Measurements from ENCODE around the gene UBXN2A. TPM values are rescaled to one million over a fixed set of nuclear protein-coding genes. Genes with fewer than 3 reads are reported as not detected.
"Not testable (repeated sequence)": the region's sequence is repeated elsewhere in the genome, so short reads cannot be mapped to it uniquely, and the experiment has no call there.

Gene UBXN2A
- total RNA-seq, 1 donor from 2014 or later: 19.0 TPM

DNA sequence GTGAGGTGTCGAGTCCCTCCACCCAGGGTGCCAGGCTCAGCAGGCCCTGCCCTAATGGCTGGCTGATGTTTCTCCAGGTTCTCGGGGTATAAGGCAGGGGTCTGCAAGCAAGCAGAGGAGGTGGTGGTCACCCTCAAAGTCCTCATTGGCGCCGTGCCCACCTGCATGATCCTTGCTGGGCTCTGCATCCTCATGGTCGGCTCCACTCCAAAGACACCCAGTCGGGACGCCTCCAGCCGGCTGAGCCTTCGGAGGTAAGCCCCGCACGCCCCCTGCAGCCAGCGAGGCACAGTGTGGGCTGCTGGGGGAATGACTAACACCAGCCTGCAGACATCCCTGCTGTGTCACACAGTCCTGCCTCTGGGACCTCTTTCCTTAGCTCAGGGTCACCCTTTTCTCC, 83.8 kb downstream of the UBXN2A start:
- DNase-seq (ENCODE audit: low spot score): no peak
- TF ChIP-seq, protein P1, sequence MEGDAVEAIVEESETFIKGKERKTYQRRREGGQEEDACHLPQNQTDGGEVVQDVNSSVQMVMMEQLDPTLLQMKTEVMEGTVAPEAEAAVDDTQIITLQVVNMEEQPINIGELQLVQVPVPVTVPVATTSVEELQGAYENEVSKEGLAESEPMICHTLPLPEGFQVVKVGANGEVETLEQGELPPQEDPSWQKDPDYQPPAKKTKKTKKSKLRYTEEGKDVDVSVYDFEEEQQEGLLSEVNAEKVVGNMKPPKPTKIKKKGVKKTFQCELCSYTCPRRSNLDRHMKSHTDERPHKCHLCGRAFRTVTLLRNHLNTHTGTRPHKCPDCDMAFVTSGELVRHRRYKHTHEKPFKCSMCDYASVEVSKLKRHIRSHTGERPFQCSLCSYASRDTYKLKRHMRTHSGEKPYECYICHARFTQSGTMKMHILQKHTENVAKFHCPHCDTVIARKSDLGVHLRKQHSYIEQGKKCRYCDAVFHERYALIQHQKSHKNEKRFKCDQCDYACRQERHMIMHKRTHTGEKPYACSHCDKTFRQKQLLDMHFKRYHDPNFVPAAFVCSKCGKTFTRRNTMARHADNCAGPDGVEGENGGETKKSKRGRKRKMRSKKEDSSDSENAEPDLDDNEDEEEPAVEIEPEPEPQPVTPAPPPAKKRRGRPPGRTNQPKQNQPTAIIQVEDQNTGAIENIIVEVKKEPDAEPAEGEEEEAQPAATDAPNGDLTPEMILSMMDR (IDR thresholded peaks at IDR 0.05): peak; percentile 32
- H3K27me3 Mint-ChIP-seq (ENCODE audit: low read depth): no peaks in the 10 kb centered on the region
- H3K4me3 Mint-ChIP-seq (ENCODE audit: unreplicated experiment): no peak overlapping the region
- H3K36me3 Mint-ChIP-seq (ENCODE audit: low read depth): peaks cover 10% of the 10 kb centered on the region
- peak overlapping the region; percentile 29 for H3K27ac Mint-ChIP-seq (ENCODE audit: unreplicated experiment)
- H3K4me1 Mint-ChIP-seq (ENCODE audit: low read depth): no peaks in the 10 kb centered on the region
- no peaks in the 10 kb centered on the region for H3K9me3 Mint-ChIP-seq (ENCODE audit: low read depth)

DNA sequence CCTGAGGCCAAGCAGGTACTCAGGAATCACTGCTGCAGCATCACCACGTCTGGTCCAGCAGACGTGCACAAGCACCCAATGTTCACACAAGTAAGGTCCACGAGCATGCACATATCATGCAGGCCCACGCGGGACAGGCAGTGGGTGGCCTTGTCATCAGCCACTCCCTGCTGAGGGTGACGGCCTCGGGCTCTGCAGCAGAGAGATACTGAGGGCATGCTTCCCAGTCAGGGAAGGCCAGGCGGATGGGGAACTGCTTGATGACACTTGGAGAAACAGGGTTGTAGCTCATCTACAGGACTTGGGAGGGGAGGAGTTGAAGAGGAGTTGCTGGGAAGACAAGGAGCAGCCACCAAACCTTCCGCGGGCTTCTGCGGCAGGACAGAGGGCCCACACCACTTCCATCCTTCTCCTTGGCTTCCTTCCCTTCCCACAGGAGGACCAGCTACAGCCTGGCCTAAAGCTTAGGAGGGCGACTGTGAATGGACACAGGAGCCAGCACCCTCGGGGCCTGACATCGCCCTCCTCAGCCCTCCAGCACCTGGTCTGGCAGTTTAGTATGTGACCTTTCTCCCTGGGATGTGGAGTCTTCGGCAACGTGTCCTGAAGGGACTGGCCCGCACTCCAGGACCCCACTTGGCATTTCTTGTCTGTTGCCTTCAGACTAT, 84.9 kb downstream of the UBXN2A start:
- no peaks in the 10 kb centered on the region for H3K4me1 Mint-ChIP-seq (ENCODE audit: low read depth)
- H3K27me3 Mint-ChIP-seq (ENCODE audit: low read depth): no peaks in the 10 kb centered on the region
- H3K27ac Mint-ChIP-seq (ENCODE audit: unreplicated experiment): no peak overlapping the region
- no peak for DNase-seq (ENCODE audit: low spot score)
- peaks cover 18% of the 10 kb centered on the region for H3K36me3 Mint-ChIP-seq (ENCODE audit: low read depth)
- no peaks in the 10 kb centered on the region for H3K9me3 Mint-ChIP-seq (ENCODE audit: low read depth)
- TF ChIP-seq, protein P1 (IDR thresholded peaks at IDR 0.05): no peak
- H3K4me3 Mint-ChIP-seq (ENCODE audit: unreplicated experiment): no peak overlapping the region

DNA sequence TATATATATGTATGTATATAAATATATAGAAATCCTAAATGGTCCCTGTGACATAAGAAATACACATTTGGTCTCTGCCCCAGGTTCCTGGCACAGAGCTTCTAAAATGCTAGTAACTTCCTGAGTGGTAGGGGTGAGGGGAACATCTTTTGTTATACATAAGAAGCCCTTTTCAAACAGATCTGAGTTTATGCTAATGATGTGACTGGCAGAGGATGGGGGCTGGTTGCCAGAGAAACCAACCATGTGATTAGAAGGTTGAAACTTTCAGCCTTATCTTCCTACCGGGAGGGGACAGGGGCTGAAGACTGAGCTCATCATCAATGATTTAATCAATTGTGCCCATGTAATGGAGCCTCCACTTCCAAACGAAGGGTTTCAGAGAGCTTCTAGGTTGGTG, 86.0 kb downstream of the UBXN2A start:
- TF ChIP-seq, protein P1 (IDR thresholded peaks at IDR 0.05): no peak
- Mint-ChIP-seq H3K36me3 (ENCODE audit: low read depth) (peaks cover 21% of the 10 kb centered on the region), H3K9me3 (ENCODE audit: low read depth) (no peaks in the 10 kb centered on the region), H3K4me1 (ENCODE audit: low read depth) (peaks cover 2% of the 10 kb centered on the region), H3K27ac (ENCODE audit: unreplicated experiment) (no peak overlapping the region), H3K4me3 (ENCODE audit: unreplicated experiment) (no peak overlapping the region), H3K27me3 (ENCODE audit: low read depth) (no peaks in the 10 kb centered on the region)
- no peak for DNase-seq (ENCODE audit: low spot score)

DNA sequence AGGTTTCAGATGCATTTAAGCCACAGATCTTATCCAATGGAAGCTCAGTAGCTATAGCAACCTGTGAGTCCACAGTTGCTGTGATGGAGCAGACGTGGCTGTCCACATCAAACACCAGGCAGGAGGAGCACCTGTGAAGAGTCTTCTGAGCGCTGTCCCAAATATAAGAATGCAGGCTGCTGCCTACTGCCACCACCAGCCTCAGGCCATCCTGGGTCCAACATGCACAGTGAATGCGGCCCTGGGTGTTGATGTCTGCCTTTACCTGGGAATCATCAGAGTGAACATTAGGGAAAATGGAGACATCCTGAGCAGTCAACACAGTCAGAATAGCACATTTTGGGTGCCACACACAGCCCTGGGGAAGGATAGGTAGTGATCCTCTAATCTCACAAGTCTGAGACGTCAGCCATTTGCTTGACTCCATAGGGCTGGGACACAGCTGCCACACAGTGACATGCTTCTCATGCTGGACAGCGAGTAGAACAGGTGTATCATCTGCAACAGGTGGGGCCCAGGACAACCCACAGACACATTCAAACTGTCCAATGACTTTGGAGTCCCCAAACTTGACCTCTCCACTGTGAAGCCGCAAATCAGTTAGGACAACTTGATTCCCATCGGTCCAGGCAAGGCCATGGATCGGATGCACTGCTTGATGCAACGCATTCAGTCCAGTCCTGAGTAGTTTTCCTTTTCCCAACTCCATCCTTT, 98.7 kb downstream of the UBXN2A start:
- H3K27me3 Mint-ChIP-seq (ENCODE audit: low read depth): no peaks in the 10 kb centered on the region
- no peaks in the 10 kb centered on the region for H3K9me3 Mint-ChIP-seq (ENCODE audit: low read depth)
- TF ChIP-seq, protein P1 (IDR thresholded peaks at IDR 0.05): no peak
- peaks cover 9% of the 10 kb centered on the region for H3K4me1 Mint-ChIP-seq (ENCODE audit: low read depth)
- H3K4me3 Mint-ChIP-seq (ENCODE audit: unreplicated experiment): no peak overlapping the region
- peaks cover 14% of the 10 kb centered on the region for H3K36me3 Mint-ChIP-seq (ENCODE audit: low read depth)
- H3K27ac Mint-ChIP-seq (ENCODE audit: unreplicated experiment): no peak overlapping the region
- no peak for DNase-seq (ENCODE audit: low spot score)

DNA sequence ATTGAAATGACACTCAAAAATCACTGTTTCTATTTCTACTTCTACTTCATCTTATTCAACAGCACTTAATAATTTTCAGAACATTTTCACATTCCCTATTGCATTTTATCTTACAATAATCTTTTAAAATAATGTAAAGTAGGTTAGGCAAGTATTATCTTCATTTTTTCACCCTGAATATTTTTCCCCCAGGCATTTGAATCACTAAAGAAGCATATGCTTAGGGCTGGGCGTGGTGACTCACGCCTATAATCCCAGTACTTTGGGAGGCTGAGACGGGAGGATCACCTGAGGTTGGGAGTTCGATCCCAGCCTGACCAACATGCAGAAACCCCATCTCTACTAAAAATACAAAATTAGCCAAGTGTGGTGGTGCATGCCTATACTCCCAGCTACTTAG, 100.2 kb downstream of the UBXN2A start:
- TF ChIP-seq, protein P1 (IDR thresholded peaks at IDR 0.05): no peak
- Mint-ChIP-seq H3K9me3 (ENCODE audit: low read depth) (no peaks in the 10 kb centered on the region), H3K36me3 (ENCODE audit: low read depth) (peaks cover 14% of the 10 kb centered on the region), H3K4me3 (ENCODE audit: unreplicated experiment) (no peak overlapping the region), H3K27me3 (ENCODE audit: low read depth) (no peaks in the 10 kb centered on the region), H3K4me1 (ENCODE audit: low read depth) (peaks cover 12% of the 10 kb centered on the region), H3K27ac (ENCODE audit: unreplicated experiment) (no peak overlapping the region)
- DNase-seq (ENCODE audit: low spot score): no peak

DNA sequence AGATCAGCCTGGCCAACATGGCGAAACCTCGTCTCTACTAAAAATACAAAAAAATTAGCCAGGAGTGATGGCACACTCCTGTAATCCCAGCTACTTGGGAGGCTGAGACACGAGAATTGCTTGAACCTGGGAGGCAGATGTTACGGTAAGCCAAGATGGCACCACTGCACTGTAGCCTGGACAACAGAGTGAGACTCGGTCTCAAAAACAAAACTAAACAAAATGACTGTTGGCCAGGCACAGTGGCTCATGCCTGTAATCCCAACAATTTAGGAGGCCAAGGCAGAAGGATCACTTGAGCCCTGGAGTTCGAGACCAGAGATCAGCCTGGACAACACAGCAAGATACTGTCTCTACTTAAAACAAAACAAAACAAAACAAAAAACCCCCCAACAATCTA, 102.9 kb downstream of the UBXN2A start:
- not testable (repeated sequence) for H3K9me3 Mint-ChIP-seq (ENCODE audit: low read depth); H3K4me3 Mint-ChIP-seq (ENCODE audit: unreplicated experiment); H3K36me3 Mint-ChIP-seq (ENCODE audit: low read depth); H3K27me3 Mint-ChIP-seq (ENCODE audit: low read depth); H3K27ac Mint-ChIP-seq (ENCODE audit: unreplicated experiment); DNase-seq (ENCODE audit: low spot score)
- H3K4me1 Mint-ChIP-seq (ENCODE audit: low read depth): peaks cover 21% of the 10 kb centered on the region
